Activated CD8-positive, alpha-beta memory T cell treated with anti-CD3 and anti-CD28 coated beads, Interleukin-2, amount 50 U/mL, for 24 hours (primary cell): ENCODE data around the gene SLC25A41.

Source experiments
- DNase-seq: peaks from one replicate; pipeline ENCODE4 v3.0.0-alpha.2; 2020; ENCODE audit errors: extremely low read depth

Gene SLC25A41

DNA sequence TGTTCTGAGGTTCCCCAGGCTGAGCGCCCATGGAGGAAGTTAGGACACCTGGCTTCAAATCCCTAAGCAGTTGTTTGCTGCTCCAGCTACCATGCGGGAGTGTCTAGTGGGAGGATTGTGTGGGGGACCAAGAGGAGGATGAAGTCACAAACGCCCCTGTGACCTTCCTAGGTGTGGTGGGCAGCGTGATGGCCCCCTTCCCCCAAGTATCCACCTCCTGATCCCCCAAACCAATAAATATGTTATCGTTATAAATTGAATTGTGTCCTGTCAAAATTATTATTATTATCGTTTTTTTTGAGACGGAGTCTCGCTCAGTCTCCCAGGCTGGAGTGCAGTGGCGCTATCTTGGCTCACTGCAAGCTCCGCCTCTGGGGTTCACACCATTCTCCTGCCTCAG, at the start of gene SLC25A41:
SLC25A41 (minus strand) TSS at position 101 of the 400 bp plus-strand sequence; CDS start at position 31, 70 bp downstream.
- no peak for DNase-seq

DNA sequence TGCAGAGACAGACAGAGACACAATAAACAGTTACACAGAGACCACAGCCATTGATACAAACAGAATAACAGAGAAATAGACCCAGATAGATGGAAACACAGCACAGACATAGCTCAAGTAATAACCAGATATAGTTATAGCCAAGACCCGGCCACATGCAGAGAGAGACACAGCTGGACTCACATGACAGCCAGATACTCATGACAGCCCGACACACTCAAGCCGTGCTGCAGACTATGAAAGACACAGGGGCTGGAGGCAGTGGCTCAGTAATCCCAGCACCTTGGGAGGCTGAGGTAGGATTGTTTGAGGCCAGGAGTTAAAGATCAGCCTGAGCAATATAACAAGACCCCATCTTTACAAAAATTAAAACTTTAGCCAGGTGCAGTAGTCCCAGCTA, 49.7 kb upstream of the SLC25A41 start:
- DNase-seq: no peak

DNA sequence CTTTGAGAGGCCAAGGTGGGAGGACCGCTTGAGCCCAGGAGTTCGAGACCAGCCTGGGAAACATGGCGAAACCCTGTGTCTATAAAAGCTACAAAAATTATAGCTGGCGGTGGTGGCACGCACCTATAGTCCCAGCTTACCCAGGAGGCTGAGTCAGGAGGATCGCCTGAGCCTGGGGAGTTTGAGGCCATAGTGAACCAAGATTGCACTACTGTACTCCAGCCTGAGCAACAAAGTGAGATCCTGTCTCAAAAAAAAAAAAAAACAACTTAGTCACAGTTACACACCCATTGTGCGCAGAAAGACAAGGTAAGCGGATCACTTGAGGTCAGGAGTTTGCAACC, 48.8 kb upstream of the SLC25A41 start:
- DNase-seq: no peak

DNA sequence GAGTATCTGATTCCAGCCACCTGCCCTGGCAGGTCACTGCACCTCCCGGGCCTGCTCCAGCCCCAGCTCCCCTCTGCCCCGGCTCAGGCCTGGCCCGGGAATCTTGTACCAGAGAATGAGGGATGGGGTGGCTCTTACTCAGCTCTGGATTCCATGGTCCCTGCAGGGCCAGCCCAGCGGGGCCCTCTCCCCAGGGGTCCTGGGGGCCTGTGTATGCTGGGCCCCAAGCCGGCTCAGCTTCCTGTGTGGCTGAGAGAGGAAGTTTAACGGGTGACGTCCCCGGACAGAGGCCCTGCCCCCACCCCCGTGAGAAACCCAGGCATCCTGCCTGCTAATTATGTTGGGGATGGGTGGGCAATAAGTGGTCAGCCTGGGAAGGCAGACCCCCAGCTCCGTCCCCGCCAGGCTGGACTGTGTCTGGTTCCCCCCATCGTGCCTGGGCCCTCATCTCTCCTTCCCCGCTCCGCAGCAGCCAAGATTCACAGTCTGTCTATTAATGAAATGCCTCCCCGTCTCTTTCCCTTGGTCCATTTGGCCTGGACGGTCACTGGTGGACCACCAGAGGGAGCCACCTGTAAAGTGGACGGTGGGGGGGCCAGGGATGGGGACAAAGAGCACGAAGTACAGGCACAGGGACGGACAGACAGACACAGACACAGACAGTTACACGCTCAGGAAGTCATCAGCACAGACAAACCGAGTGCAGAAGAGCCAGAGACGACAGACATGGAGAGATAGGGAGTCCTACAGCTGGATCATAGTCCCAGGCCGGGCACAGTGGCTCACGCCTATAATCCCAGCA, 48.2 kb upstream of the SLC25A41 start, which contains the start of gene DENND1C:
DENND1C (minus strand) TSS at position 247 of the 802 bp plus-strand sequence; CDS start at position 155, 92 bp downstream.
- peak; percentile 45 for DNase-seq

DNA sequence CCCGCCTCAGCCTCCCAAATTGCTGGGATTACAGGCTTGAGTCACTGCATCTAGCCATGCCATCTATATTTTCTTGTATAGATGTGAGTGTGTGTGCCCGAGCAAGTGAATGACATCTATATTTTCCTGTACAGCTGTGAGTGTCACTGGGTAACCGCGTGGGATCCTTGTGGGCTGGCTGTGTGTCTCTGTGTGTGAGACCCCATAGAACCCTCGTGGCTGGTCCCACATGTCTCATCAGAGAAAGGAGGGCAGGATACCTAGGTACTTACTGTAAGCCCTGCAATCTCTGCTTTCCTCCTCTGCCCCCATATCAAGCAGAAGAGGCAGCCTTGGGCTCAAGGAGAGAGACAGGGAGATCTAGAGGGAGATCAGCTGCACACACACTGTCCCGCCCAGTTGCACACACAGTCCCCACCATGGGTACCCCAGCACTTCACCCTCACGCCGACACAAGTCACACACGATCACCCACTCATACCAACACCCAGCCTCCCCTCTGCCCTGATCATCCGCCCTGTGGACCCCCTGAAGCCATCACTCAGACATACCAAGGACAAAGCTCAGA, 47.4 kb upstream of the SLC25A41 start:
- DNase-seq: no peak

DNA sequence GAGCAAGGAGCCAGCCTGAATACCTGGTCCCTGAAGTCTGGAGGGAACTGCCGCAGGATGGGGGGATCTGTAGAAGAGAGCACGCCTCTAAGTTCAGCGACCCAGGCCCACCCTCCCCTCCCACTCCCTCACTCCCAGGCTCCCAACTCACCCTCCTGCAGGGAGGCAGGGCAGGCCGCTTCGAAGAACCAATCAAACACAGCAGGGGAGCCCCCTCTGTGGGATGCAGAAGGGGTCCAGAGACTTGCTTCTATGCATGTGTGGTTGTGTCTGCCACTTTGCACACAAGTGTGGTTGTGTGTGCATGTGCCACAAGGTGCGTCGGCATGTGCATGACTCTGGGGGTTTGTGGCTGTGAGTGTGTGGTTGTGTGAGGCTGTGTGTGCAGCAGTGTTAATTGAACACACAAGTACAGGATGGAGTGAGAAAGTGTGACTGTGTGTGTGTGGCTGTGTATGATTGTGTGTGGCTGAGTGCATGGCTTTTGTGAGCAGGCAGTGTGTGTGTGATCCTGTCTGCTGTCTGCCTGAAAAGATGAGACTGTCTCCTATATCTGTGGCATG, 46.4 kb upstream of the SLC25A41 start:
- DNase-seq: no peak

DNA sequence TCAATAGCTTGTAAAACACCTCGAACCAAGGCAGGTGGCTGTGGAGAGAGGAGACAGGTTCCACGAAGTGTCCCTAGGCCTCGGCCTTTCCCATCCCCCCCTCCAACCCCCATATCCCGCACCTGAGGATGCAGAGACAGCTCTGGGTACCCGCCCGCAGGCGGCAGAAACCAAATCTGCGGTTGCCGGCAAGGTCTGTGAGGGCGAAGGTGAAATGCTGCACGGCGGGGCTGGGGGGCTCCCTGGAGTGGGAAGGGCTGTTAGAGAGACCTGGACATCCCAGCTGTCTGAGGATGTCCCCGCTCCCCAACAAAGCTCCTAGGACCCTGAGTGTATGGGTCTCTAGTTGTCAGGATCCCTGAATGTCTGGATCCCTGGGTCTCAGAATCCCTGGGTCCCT, 45.3 kb upstream of the SLC25A41 start:
- no peak for DNase-seq

DNA sequence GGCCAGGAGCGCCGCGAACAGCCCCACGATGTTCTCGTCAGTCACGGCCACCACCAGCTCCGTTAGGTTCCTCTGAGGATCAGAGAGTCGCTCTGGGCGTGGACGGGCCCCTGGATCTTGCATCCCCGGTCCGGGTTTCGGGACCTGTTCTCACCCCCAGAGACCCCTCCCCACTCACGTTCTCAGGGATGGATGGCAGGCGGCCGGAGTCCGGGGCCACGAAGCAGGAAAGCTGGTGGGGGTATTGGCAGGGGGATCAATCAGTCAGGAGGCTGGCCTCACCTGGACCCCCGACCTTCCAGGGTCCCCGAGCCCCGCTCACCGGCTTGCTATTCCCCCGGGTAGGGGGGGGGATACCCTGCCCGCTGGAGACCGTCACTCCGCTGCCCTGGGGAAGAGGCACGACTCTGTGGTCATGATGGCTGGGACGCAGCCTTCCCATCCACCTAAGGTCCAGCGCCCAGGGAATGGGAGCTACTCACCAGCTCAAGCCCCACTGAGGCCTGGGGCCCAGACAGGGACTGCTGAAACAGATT, 43.4 kb upstream of the SLC25A41 start:
- no peak for DNase-seq

DNA sequence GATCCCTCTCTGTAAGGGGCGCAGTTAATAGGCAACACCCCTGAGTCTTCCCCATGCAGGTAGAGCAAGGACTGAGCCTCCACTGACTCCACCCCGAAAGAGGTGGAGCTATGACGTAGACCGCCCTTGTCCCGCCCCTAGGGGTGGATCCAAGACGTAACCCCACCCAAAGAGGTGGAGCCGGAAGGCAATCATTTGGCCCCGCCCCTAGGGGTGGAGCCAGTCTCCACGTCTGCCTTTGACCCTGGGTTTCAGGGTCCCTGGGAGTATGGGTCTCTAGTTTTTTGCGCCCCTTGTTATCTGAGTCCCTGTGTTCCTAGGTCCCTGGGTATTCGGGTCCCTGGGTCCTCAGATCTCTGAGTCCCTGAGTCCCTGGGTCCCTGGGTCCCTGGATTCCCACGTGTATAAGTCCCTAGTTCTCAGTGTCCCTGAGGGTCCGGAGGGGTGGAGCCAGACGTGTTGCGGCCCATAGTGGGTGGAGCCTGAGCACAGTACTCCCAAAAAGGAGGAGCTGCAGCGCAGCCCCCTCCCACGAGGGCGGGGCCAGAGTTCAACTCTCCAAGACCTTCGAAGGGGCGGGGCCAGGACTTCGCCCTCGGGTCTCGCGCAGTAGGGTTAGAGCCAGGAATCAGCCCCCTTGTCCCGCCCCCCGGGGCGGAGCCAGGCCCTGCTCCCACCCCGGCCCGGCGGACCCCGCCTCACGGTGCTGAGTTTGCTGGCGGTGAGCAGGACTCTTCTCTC, 42.8 kb upstream of the SLC25A41 start:
- DNase-seq: no peak

DNA sequence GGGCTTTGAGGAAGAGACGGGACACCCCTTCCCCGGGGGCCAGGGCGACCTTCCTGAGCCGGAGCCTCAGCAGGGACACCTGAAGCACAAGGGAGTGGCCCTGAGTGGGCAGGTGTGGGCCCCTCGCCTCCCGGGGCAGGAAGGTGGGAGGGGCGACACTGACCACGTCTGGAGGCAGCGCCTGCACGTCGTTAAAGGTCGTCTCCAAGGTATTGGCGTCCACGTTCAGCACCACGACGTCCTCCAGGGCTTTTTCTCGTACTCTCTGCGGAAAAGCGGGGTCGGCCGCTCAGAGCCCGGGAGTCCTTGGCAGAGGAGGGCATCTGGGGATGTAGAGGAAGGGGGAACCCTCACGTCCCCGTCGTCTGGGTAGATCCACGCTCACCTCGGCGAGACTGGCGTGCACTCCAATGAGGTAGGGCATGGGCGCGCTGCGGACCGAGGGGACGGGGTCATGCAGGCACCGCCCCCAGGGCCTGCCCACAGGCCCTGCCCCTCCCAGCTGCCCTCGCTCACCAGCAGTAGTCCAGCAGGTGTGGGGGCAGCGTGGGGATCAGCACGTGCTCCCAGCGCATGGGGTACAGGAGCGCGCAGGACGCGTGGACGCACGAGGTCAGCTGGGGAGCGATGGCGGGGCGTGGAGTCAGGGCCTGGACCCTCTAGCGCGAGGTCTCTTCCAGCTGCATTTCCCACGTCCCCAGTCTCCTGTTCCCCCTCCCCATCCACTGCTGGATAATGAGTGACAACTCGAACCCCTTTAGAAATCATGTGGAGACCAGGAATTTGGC, 42.0 kb upstream of the SLC25A41 start:
- DNase-seq: no peak

DNA sequence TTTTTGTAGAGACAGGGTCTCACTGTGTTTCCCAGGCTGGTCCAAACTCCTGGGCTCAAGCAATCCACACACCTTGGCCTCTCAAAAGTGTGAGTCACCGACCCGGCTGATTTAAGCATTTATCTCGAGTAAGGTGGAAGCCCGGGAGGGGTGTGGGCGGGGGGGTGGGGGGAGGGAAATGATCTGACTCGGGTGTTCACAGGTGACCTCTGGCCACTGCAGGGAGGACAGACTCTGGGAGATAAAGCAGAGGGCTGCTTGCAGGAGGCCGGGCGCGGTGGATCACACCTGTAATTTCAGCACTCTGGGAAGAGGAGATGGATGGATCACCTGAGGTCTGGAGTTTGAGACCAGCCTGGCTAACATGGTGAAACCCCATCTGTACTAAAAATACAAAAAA, 40.1 kb upstream of the SLC25A41 start:
- no peak for DNase-seq

DNA sequence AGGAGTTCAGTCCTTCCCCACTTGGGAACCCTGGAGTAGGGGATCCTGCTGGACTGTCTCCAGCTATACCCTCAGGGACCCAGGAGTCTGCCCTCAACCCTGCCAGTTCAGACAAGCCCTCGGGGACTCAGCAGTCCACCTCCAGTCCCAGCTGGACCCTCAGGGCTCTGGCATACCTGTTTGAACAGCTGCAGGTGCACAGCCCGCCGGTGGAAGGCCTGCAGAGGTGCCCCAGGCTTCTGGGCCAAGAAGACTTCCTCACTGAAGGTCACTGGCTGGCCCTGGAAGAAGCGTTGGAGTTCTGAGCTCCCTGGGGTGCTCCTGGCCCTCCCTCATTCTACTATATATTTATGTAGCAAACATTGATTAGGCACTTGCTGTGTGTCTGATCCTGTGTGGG, 39.1 kb upstream of the SLC25A41 start:
- DNase-seq: no peak

DNA sequence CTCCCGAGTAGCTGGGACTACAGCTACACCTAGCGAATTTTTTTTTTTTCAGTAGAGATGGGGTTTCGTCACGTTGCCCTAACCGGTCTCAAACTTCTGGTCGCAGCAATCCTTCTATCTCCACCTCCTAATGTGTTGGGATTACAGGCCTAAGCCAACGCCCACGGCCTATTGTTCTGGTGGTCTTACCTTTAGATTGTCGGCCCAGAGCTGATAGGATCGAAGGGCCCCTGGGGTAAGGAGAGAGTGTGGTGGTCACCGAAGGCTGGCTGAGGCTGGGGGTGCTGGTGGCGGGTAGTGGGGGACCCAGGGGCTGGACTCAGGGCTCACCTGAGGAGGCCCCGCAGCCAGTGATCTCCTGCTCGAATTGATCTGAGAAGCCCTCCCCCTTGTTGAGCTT, 37.5 kb upstream of the SLC25A41 start:
- no peak for DNase-seq

DNA sequence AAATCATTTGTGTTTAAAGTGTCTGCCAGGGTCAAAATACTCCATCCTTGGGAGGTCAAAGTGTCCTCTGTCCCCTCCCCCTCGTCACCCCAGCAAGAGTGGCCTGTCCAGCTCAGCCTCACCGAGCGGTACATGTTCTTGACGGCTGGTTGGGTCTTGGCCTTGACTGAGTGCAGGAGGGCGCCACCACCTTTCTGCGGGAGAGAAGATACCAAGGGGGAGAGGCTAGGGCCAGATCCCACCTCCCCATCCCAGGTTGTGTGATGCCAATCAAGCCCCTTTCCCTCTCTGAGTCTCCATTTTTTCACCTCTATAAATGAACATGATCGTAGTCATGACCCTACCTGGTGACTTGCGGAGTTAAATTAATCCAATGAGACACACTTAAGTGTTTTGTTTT, 36.6 kb upstream of the SLC25A41 start:
- no peak for DNase-seq

DNA sequence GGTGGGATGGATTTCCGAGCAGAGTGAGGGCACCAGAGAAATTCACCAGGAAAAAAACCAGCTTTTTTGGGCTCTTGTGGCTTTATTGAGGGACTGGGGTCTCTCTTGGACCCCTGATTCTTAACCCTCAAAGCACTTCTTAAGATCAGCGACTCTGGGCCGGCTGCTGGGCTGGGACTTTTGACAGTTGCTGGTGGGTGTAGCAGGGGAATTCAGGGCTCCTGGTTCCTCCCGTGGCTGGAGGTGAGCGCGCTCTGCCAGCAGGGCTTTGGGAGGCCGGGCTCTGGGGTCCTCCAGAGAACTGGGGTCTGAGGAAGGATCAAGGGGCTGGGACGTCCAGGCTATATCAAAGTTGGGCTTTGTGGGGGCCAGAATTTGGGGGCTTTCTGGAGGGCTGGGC, 33.8 kb upstream of the SLC25A41 start:
- DNase-seq: no peak

DNA sequence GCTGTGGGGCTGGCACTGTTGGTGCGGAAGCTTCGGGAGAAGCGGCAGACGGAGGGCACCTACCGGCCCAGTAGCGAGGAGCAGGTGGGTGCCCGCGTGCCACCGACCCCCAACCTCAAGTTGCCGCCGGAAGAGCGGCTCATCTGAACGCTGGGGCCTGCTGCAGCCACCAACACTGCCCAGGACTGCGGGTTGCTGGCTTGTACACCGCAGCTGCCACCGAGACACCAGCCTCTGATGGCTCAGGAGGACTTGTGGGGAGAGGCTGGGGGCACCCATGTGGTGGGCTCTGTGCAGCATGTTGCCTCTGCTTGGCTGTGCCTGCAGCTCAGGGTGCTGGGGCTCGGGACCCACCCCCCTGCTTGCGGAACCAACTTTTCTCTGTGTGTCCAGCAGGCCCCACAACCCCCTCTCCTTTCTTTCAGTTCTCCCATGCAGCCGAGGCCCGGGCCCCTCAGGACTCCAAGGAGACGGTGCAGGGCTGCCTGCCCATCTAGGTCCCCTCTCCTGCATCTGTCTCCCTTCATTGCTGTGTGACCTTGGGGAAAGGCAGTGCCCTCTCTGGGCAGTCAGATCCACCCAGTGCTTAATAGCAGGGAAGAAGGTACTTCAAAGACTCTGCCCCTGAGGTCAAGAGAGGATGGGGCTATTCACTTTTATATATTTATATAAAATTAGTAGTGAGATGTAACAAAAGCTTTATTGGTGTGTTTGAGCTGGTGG, 33.1 kb upstream of the SLC25A41 start:
- no peak for DNase-seq

DNA sequence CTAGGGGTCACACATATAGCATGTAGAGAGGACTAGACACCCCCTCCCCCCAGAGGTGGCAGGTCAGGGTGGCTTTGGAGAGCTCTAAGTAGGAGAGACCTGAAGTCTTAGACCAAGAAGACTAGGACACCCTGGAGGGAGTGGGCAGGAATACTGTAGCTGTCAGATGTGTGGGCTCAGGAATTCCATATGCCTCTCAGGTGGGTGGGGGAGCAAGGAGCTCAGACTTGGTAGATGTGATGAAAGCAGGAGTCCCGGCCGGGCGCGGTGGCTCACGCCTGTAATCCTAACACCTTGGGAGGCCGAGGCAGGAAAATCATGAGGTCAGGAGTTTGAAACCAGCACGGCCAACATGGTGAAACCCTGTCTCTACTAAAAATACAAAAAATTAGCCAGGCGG, 32.1 kb upstream of the SLC25A41 start:
- DNase-seq: no peak

DNA sequence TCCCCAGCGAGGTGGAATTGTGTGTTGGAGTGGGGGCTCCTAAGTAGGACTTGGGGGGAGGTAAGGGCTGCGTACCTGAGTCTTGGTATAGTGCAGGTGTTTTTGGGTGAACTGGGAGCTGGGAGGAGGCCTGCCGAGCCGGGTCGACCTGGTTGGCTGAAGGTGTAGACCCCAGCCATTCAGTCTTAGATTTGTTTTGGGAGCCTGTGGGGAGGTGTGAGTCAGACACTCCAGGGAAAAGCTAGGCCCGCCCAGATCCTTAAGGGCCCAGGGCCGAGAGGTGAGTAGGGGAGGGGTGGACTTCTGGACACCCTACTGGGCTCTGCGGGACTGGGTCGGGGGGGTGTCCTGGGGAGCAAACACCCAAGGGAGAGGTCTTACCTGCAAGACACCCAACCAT, 31.4 kb upstream of the SLC25A41 start:
- DNase-seq: no peak

DNA sequence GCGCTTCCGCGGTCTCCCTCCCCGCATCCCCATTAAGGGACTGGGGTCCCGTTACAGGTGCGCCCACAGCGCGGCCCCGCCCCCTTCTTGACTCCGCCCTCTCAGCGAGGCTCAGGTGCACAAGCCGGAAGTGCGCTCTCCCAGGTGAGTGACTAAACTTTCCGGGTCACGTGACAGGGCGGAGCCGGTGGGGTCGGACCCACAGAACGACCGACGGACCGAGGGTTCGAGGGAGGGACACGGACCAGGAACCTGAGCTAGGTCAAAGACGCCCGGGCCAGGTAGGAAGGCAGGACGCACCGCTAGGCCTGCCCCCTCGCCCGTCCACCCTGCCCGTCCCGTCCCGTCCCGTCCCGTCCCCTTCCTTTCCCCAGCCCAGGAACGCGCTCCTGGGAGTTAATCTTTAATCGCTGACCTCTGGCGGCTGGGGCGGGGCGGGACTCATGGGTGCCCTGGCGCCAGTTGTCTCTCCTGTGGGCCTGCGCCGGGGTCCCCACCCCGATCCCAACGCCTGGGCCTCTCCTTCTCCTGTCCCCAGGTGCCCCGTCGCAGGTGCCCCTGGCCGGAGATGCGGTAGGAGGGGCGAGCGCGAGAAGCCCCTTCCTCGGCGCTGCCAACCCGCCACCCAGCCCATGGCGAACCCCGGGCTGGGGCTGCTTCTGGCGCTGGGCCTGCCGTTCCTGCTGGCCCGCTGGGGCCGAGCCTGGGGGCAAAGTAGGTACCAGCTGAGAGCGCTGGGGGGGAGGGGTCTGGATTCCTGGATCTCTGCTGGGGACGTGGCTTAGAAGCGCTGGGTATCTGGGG, 30.7 kb upstream of the SLC25A41 start, which contains the start of gene CRB3:
CRB3 (plus strand) TSS at position 202 of the 804 bp plus-strand sequence; CDS start at position 633, 431 bp downstream.
- DNase-seq: no peak
